ENCODE measurements around the gene CDKN2B.

GRCh38 chr9:22022396-22022795, 13.3 kb upstream of the CDKN2B start:
- TF ChIP-seq CTCF (IDR thresholded peaks at IDR 0.05) (no peak), POLR2A (IDR thresholded peaks at IDR 0.05) (no peak)
